GM23338 (cell line): ENCODE data around the gene NME1. TPM values are rescaled to one million over a fixed set of nuclear protein-coding genes. Genes with fewer than 3 reads are reported as not detected.

Experiments
- ATAC-seq: fragments of 200-7000 bp; cut with Tn5 transposase; 3 replicates; pipeline ENCODE4 v1.9.1; 2020
- DNase-seq: peaks from one replicate; pipeline ENCODE4 v3.0.0-alpha.2; 2015; ENCODE audit warnings: low spot score
- H2AFZ ChIP-seq: fragments of 200-600 bp; sonication (generic); 2 replicates; pipeline ENCODE4 v1.8.0; 2016; ENCODE audit warnings: antibody characterized with exemption, mild to moderate bottlenecking, moderate library complexity
- H3F3A ChIP-seq: fragments of 200-600 bp; sonication (generic); replicated peaks from 2 replicates; pipeline ENCODE4 v1.8.0; 2017; ENCODE audit warnings: antibody characterized with exemption, mixed run types, low read depth
- H3K27ac ChIP-seq: fragments of 200-600 bp; sonication (generic); 2 replicates; pipeline ENCODE4 v1.6.1; 2016; ENCODE audit warnings: low read depth
- H3K27me3 ChIP-seq: fragments of 200-600 bp; sonication (generic); 2 replicates; pipeline ENCODE4 v1.8.0; 2016; ENCODE audit warnings: mild to moderate bottlenecking, mixed run types, moderate library complexity; ENCODE audit not compliant: insufficient read depth
- H3K36me3 ChIP-seq: fragments of 200-600 bp; sonication (generic); 2 replicates; pipeline ENCODE4 v1.8.0; 2016; ENCODE audit warnings: mild to moderate bottlenecking; ENCODE audit not compliant: insufficient read depth
- H3K4me1 ChIP-seq: fragments of 200-600 bp; sonication (generic); 2 replicates; pipeline ENCODE4 v1.8.0; 2016; ENCODE audit warnings: mild to moderate bottlenecking, moderate library complexity; ENCODE audit not compliant: insufficient read depth
- H3K4me2 ChIP-seq: fragments of 200-600 bp; sonication (generic); 2 replicates; pipeline ENCODE4 v1.7.1; 2017; ENCODE audit warnings: mixed run types
- H3K4me3 ChIP-seq: fragments of 200-600 bp; sonication (generic); 2 replicates; pipeline ENCODE4 v1.6.1; 2016; ENCODE audit warnings: mixed run types
- H3K79me2 ChIP-seq: fragments of 200-600 bp; sonication (generic); replicated peaks from 2 replicates; pipeline ENCODE4 v1.8.0; 2017; ENCODE audit warnings: mild to moderate bottlenecking; ENCODE audit not compliant: insufficient read depth
- H3K9me2 ChIP-seq: fragments of 200-600 bp; sonication (generic); 2 replicates; pipeline ENCODE4 v1.8.0; 2017; ENCODE audit not compliant: insufficient read depth
- H4K20me1 ChIP-seq: fragments of 200-600 bp; sonication (generic); replicated peaks from 2 replicates; pipeline ENCODE4 v1.8.0; 2017; ENCODE audit warnings: mild to moderate bottlenecking; ENCODE audit not compliant: insufficient read depth
- H3K27ac Mint-ChIP-seq: 2 replicates; pipeline ENCODE4 v1.8.0; 2020; ENCODE audit warnings: inconsistent platforms, mild to moderate bottlenecking, moderate library complexity, mixed read lengths
- H3K27me3 Mint-ChIP-seq: 3 replicates; pipeline ENCODE4 v1.8.0; 2022; ENCODE audit warnings: low read depth, mild to moderate bottlenecking, moderate library complexity, mixed read lengths, inconsistent platforms; ENCODE audit not compliant: insufficient read depth, poor library complexity
- H3K36me3 Mint-ChIP-seq: 3 replicates; pipeline ENCODE4 v1.8.0; 2021; ENCODE audit warnings: low read depth, mild to moderate bottlenecking, inconsistent platforms, moderate library complexity, mixed read lengths
- H3K4me1 Mint-ChIP-seq: 3 replicates; pipeline ENCODE4 v1.8.0; 2020; ENCODE audit warnings: mild to moderate bottlenecking, inconsistent platforms, mixed read lengths
- H3K4me3 Mint-ChIP-seq: 3 replicates; pipeline ENCODE4 v1.8.0; 2021; ENCODE audit warnings: moderate library complexity, mild to moderate bottlenecking, inconsistent platforms, mixed read lengths
- H3K9me3 Mint-ChIP-seq: 3 replicates; pipeline ENCODE4 v1.8.0; 2020; ENCODE audit warnings: moderate library complexity, mild to moderate bottlenecking, inconsistent platforms, mixed read lengths
- CREB1 ChIP-seq: fragments of 250-450 bp; sonication (Bioruptor Pico); IDR thresholded peaks from 2 replicates; pipeline ENCODE4 v1.5.0; 2020; ENCODE audit warnings: low read depth, mild to moderate bottlenecking, moderate library complexity
- EZH2 ChIP-seq: fragments of 200-600 bp; sonication (generic); IDR thresholded peaks from one replicate; pipeline ENCODE4 v1.8.0; 2017; ENCODE audit warnings: antibody characterized with exemption, mild to moderate bottlenecking, low read depth; ENCODE audit not compliant: unreplicated experiment
- EZH2phosphoT487 ChIP-seq: fragments of 200-600 bp; sonication (generic); IDR thresholded peaks from one replicate; pipeline ENCODE4 v1.8.1; 2018; ENCODE audit warnings: antibody characterized with exemption; ENCODE audit not compliant: unreplicated experiment
- JUNB ChIP-seq: IDR thresholded peaks from one replicate; pipeline ENCODE4 v1.6.1; 2016; ENCODE audit warnings: antibody characterized with exemption; ENCODE audit not compliant: unreplicated experiment
- NANOG ChIP-seq: IDR thresholded peaks from 2 replicates; pipeline ENCODE4 v1.6.1; 2016; ENCODE audit warnings: antibody characterized with exemption, borderline replicate concordance
- POLR2AphosphoS5 ChIP-seq: IDR thresholded peaks from 2 replicates; pipeline ENCODE4 v1.6.1; 2016; ENCODE audit warnings: antibody characterized with exemption, low read depth
- STAT1 ChIP-seq: IDR thresholded peaks from one replicate; pipeline ENCODE4 v1.6.1; 2016; ENCODE audit warnings: antibody characterized with exemption; ENCODE audit not compliant: unreplicated experiment
- ZNF114 ChIP-seq: fragments of 250-450 bp; sonication (Bioruptor Pico); IDR thresholded peaks from 2 replicates; pipeline ENCODE4 v1.5.0; 2020; ENCODE audit warnings: mild to moderate bottlenecking, moderate library complexity
- ZNF331 ChIP-seq: fragments of 250-450 bp; sonication (Bioruptor Pico); IDR thresholded peaks from 2 replicates; pipeline ENCODE4 v1.5.0; 2020; ENCODE audit warnings: low read depth, mild to moderate bottlenecking, moderate library complexity
- polyA plus RNA-seq: library from polyadenylated mRNA; unstranded; fragments of >200 nt; fragmentation: Nextera tagmentation; extraction: Ambion mirVana; gene quantifications from 2 replicates; pipeline ENCODE4 v1.2.1, GENCODE V29; 2016
- total RNA-seq: library from RNA; depleted of rRNA; stranded (reverse); fragments of >200 nt; shearing (Covaris generic); gene quantifications from 2 replicates; pipeline ENCODE4 v1.2.3, GENCODE V29; 2014
- TF ChIP-seq, protein P1 (sequence below): IDR thresholded peaks from one replicate; pipeline ENCODE4 v1.6.1; 2018; ENCODE audit warnings: antibody characterized with exemption; ENCODE audit not compliant: unreplicated experiment
- TF ChIP-seq, protein P2 (sequence below), 2 experiments: fragments of 200-600 bp in 1 of 2; sonication (generic) in 1 of 2; conservative IDR thresholded peaks; 2 replicates each; pipeline versions ENCODE4 v1.5.1 to v1.6.1; 2016 to 2017; ENCODE audit warnings: antibody characterized with exemption in 2 of 2, low read depth in 2 of 2, mild to moderate bottlenecking in 2 of 2, moderate library complexity in 1 of 2
- TF ChIP-seq, protein P3 (sequence below): fragments of 250-450 bp; sonication (Bioruptor Pico); IDR thresholded peaks from 2 replicates; pipeline ENCODE4 v1.5.0; 2020; ENCODE audit warnings: mild to moderate bottlenecking, moderate library complexity

Gene NME1
- total and polyA plus RNA-seq, 2 experiments from 2014 or later, result 159 to 534 TPM

DNA sequence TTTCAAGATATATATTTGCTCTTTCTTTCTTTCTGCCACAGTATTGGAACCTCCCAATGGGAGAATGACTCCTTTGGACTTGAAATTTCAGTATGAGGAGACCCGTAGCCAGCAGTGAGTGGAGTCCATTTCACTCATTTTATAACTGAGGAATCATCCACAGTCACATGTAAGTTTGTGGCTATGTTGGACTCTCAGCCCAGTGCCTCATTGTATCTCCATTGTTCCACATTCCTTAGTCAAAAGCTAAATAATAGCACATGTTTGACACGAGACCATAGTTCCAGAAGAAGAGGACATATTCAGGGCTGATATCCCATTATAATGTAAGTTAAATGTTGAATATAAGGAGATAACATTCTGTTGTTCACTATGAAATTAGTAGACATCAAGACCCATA, 20.0 kb upstream of the NME1 start:
- H3K36me3 ChIP-seq, result no peaks in the 10 kb centered on the region
- Mint-ChIP-seq H3K4me3 (no peak overlapping the region), H3K9me3 (peaks cover 5% of the 10 kb centered on the region; the same call in 1 of the 3 replicates), H3K27me3 (peaks cover 6% of the 10 kb centered on the region), H3K4me1 (no peaks in the 10 kb centered on the region; the same call in 2 of the 3 replicates), H3K36me3 (no peaks in the 10 kb centered on the region), H3K27ac (no peak overlapping the region)
- H2AFZ ChIP-seq, result 0 out of 2 replicates have a peak overlapping the region, but pooled peaks have one; percentile 29
- TF ChIP-seq ZNF114 (CRISPR knock-in tag) (no peak), ZNF331 (CRISPR knock-in tag) (no peak)
- no peaks in the 10 kb centered on the region; the same call in 1 of the 2 replicates for H3K4me1 ChIP-seq
- H3K4me3 ChIP-seq, result no peak overlapping the region
- no peaks in the 10 kb centered on the region for H3F3A ChIP-seq
- H4K20me1 ChIP-seq, result no peaks in the 10 kb centered on the region
- no peak overlapping the region for H3K4me2 ChIP-seq
- H3K79me2 ChIP-seq, result no peaks in the 10 kb centered on the region
- no peak overlapping the region for H3K27ac ChIP-seq
- H3K9me2 ChIP-seq, result no peaks in the 10 kb centered on the region
- no peak for DNase-seq
- no peaks in the 10 kb centered on the region for H3K27me3 ChIP-seq
- no peak for ATAC-seq

DNA sequence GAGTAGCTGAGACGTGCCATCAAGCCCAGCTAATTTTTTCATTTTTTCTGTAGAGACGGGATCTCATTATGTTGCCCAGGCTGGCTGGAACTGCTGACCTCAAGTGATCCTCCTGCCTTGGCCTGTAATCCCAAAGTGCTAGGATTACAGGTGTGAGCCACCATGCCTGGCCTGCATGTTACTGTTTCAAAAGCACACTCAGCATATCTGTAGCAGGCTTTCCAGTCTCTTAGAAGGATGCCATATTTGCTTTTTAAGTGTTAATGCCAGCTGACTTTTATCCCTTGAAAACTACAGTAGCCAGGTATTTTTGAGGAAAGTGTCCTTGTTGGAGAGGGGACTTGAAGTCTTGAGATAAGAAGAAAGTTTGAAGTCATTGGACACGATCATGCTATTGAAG, 17.4 kb upstream of the NME1 start:
- Mint-ChIP-seq H3K36me3 (no peaks in the 10 kb centered on the region), H3K9me3 (peaks cover 5% of the 10 kb centered on the region; the same call in 1 of the 3 replicates), H3K27ac (no peak overlapping the region), H3K4me3 (no peak overlapping the region), H3K4me1 (no peaks in the 10 kb centered on the region; the same call in 2 of the 3 replicates), H3K27me3 (peaks cover 6% of the 10 kb centered on the region)
- no peak overlapping the region for H2AFZ ChIP-seq
- DNase-seq (no peak), ATAC-seq (no peak)
- no peak overlapping the region for H3K27ac ChIP-seq
- no peaks in the 10 kb centered on the region for H3K9me2 ChIP-seq
- H3K36me3 ChIP-seq, result no peaks in the 10 kb centered on the region
- no peak overlapping the region for H3K4me2 ChIP-seq
- no peaks in the 10 kb centered on the region for H3K27me3 ChIP-seq
- no peaks in the 10 kb centered on the region for H3K79me2 ChIP-seq
- no peaks in the 10 kb centered on the region; the same call in 1 of the 2 replicates for H3K4me1 ChIP-seq
- H4K20me1 ChIP-seq, result no peaks in the 10 kb centered on the region
- no peak overlapping the region for H3K4me3 ChIP-seq
- no peaks in the 10 kb centered on the region for H3F3A ChIP-seq
- TF ChIP-seq JUNB (no peak), EZH2phosphoT487 (no peak), NANOG (no peak), CREB1 (CRISPR knock-in tag) (no peak), EZH2 (no peak), STAT1 (no peak), POLR2AphosphoS5 (no peak)
- TF ChIP-seq, protein P1, sequence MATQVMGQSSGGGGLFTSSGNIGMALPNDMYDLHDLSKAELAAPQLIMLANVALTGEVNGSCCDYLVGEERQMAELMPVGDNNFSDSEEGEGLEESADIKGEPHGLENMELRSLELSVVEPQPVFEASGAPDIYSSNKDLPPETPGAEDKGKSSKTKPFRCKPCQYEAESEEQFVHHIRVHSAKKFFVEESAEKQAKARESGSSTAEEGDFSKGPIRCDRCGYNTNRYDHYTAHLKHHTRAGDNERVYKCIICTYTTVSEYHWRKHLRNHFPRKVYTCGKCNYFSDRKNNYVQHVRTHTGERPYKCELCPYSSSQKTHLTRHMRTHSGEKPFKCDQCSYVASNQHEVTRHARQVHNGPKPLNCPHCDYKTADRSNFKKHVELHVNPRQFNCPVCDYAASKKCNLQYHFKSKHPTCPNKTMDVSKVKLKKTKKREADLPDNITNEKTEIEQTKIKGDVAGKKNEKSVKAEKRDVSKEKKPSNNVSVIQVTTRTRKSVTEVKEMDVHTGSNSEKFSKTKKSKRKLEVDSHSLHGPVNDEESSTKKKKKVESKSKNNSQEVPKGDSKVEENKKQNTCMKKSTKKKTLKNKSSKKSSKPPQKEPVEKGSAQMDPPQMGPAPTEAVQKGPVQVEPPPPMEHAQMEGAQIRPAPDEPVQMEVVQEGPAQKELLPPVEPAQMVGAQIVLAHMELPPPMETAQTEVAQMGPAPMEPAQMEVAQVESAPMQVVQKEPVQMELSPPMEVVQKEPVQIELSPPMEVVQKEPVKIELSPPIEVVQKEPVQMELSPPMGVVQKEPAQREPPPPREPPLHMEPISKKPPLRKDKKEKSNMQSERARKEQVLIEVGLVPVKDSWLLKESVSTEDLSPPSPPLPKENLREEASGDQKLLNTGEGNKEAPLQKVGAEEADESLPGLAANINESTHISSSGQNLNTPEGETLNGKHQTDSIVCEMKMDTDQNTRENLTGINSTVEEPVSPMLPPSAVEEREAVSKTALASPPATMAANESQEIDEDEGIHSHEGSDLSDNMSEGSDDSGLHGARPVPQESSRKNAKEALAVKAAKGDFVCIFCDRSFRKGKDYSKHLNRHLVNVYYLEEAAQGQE, result no peak
- TF ChIP-seq, protein P2, sequence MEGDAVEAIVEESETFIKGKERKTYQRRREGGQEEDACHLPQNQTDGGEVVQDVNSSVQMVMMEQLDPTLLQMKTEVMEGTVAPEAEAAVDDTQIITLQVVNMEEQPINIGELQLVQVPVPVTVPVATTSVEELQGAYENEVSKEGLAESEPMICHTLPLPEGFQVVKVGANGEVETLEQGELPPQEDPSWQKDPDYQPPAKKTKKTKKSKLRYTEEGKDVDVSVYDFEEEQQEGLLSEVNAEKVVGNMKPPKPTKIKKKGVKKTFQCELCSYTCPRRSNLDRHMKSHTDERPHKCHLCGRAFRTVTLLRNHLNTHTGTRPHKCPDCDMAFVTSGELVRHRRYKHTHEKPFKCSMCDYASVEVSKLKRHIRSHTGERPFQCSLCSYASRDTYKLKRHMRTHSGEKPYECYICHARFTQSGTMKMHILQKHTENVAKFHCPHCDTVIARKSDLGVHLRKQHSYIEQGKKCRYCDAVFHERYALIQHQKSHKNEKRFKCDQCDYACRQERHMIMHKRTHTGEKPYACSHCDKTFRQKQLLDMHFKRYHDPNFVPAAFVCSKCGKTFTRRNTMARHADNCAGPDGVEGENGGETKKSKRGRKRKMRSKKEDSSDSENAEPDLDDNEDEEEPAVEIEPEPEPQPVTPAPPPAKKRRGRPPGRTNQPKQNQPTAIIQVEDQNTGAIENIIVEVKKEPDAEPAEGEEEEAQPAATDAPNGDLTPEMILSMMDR (conservative IDR thresholded peaks at IDR 0.05; ENCODE audit: low read depth in 2 of 2), result no peak
- TF ChIP-seq, protein P3, sequence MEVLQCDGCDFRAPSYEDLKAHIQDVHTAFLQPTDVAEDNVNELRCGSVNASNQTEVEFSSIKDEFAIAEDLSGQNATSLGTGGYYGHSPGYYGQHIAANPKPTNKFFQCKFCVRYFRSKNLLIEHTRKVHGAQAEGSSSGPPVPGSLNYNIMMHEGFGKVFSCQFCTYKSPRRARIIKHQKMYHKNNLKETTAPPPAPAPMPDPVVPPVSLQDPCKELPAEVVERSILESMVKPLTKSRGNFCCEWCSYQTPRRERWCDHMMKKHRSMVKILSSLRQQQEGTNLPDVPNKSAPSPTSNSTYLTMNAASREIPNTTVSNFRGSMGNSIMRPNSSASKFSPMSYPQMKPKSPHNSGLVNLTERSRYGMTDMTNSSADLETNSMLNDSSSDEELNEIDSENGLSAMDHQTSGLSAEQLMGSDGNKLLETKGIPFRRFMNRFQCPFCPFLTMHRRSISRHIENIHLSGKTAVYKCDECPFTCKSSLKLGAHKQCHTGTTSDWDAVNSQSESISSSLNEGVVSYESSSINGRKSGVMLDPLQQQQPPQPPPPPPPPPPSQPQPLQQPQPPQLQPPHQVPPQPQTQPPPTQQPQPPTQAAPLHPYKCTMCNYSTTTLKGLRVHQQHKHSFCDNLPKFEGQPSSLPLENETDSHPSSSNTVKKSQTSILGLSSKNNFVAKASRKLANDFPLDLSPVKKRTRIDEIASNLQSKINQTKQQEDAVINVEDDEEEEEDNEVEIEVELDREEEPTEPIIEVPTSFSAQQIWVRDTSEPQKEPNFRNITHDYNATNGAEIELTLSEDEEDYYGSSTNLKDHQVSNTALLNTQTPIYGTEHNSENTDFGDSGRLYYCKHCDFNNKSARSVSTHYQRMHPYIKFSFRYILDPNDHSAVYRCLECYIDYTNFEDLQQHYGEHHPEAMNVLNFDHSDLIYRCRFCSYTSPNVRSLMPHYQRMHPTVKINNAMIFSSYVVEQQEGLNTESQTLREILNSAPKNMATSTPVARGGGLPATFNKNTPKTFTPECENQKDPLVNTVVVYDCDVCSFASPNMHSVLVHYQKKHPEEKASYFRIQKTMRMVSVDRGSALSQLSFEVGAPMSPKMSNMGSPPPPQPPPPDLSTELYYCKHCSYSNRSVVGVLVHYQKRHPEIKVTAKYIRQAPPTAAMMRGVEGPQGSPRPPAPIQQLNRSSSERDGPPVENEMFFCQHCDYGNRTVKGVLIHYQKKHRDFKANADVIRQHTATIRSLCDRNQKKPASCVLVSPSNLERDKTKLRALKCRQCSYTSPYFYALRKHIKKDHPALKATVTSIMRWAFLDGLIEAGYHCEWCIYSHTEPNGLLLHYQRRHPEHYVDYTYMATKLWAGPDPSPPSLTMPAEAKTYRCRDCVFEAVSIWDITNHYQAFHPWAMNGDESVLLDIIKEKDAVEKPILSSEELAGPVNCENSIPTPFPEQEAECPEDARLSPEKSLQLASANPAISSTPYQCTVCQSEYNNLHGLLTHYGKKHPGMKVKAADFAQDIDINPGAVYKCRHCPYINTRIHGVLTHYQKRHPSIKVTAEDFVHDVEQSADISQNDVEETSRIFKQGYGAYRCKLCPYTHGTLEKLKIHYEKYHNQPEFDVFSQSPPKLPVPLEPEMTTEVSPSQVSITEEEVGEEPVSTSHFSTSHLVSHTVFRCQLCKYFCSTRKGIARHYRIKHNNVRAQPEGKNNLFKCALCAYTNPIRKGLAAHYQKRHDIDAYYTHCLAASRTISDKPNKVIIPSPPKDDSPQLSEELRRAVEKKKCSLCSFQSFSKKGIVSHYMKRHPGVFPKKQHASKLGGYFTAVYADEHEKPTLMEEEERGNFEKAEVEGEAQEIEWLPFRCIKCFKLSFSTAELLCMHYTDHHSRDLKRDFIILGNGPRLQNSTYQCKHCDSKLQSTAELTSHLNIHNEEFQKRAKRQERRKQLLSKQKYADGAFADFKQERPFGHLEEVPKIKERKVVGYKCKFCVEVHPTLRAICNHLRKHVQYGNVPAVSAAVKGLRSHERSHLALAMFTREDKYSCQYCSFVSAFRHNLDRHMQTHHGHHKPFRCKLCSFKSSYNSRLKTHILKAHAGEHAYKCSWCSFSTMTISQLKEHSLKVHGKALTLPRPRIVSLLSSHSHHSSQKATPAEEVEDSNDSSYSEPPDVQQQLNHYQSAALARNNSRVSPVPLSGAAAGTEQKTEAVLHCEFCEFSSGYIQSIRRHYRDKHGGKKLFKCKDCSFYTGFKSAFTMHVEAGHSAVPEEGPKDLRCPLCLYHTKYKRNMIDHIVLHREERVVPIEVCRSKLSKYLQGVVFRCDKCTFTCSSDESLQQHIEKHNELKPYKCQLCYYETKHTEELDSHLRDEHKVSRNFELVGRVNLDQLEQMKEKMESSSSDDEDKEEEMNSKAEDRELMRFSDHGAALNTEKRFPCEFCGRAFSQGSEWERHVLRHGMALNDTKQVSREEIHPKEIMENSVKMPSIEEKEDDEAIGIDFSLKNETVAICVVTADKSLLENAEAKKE (CRISPR knock-in tag), result no peak
